Colonic mucosa (tissue), 4 donors: Measurements from ENCODE around the gene TUBB1. TPM values are rescaled to one million over a fixed set of nuclear protein-coding genes. Genes with fewer than 3 reads are reported as not detected.

ENCODE experiments used
- DNase-seq: peaks from one replicate; pipeline ENCODE4 v3.0.0-alpha.2; 2020
- H3K27ac ChIP-seq: fragments of 200-600 bp; one replicate; pipeline ENCODE4 v1.8.0; 2021
- H3K27me3 ChIP-seq: fragments of 200-600 bp; one replicate; pipeline ENCODE4 v1.8.0; 2021
- H3K36me3 ChIP-seq: fragments of 200-600 bp; one replicate; pipeline ENCODE4 v1.8.0; 2021
- H3K4me1 ChIP-seq: fragments of 200-600 bp; one replicate; pipeline ENCODE4 v1.8.0; 2021; ENCODE audit warnings: mild to moderate bottlenecking
- H3K4me3 ChIP-seq: fragments of 200-600 bp; one replicate; pipeline ENCODE4 v1.8.0; 2021
- H3K9ac ChIP-seq, 2 donors: one replicate each; pipeline ENCODE4 v1.7.0; 2013; ENCODE audit warnings: control low read depth in 2 of 2, low read depth in 2 of 2, low read length in 2 of 2
- H3K9me3 ChIP-seq: fragments of 200-600 bp; one replicate; pipeline ENCODE4 v1.8.0; 2021
- intact Hi-C: fragments of 100-400 bp; cut with DNase I; formaldehyde crosslinking; loops from one replicate; pipeline ENCODE4 v1.14.1; 2022
- total RNA-seq, 2 donors: library from RNA; stranded (reverse); fragmentation: NEBNext Ultra II Directional in 1 of 2; extraction: Animal tissue kit (Norgen Biotek cat#: 25700) in 1 of 2; gene quantifications; one replicate each; pipeline ENCODE4 v1.2.1, GENCODE V29; 2021
- TF ChIP-seq, protein P1 (sequence below): fragments of 200-600 bp; IDR thresholded peaks from one replicate; pipeline ENCODE4 v1.8.0; 2022; ENCODE audit warnings: antibody characterized with exemption, mild to moderate bottlenecking
- donor health status: healthy.
- donor health status: DM: no; HTN: no; CAD: no.
- donor health status: DM: no; HTN: no; CAD: no.

TUBB1 gene
- total RNA-seq, 2 donors from 2014 or later: not detected

- Histone ChIP-seq H3K27me3 (no peaks in the 10 kb centered on the region), H3K36me3 (no peaks in the 10 kb centered on the region), H3K9ac (no peak overlapping the region), H3K4me1 (no peaks in the 10 kb centered on the region), H3K4me3 (no peak overlapping the region), H3K27ac (no peak overlapping the region), H3K9me3 (no peaks in the 10 kb centered on the region)
- intact Hi-C loops: no loop called here
- DNase-seq: no peak
- TF ChIP-seq, protein P1, sequence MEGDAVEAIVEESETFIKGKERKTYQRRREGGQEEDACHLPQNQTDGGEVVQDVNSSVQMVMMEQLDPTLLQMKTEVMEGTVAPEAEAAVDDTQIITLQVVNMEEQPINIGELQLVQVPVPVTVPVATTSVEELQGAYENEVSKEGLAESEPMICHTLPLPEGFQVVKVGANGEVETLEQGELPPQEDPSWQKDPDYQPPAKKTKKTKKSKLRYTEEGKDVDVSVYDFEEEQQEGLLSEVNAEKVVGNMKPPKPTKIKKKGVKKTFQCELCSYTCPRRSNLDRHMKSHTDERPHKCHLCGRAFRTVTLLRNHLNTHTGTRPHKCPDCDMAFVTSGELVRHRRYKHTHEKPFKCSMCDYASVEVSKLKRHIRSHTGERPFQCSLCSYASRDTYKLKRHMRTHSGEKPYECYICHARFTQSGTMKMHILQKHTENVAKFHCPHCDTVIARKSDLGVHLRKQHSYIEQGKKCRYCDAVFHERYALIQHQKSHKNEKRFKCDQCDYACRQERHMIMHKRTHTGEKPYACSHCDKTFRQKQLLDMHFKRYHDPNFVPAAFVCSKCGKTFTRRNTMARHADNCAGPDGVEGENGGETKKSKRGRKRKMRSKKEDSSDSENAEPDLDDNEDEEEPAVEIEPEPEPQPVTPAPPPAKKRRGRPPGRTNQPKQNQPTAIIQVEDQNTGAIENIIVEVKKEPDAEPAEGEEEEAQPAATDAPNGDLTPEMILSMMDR: no peak
These were observed 4.4 kb downstream of the TUBB1 start for GRCh38 chr20:59023616-59024015.

GRCh38 chr20:59024111-59024530 is 4.9 kb downstream of the TUBB1 start:
- TF ChIP-seq, protein P1: no peak
- no peaks in the 10 kb centered on the region for H3K27me3 ChIP-seq
- intact Hi-C loops: no loop called here
- no peaks in the 10 kb centered on the region for H3K36me3 ChIP-seq
- no peaks in the 10 kb centered on the region for H3K9me3 ChIP-seq
- H3K4me3 ChIP-seq: no peak overlapping the region
- H3K4me1 ChIP-seq: peaks cover 3% of the 10 kb centered on the region
- no peak overlapping the region for H3K9ac ChIP-seq
- no peak for DNase-seq
- no peak overlapping the region for H3K27ac ChIP-seq

GRCh38 chr20:59025086-59025485 is 5.9 kb downstream of the TUBB1 start:
- Histone ChIP-seq H3K27me3 (no peaks in the 10 kb centered on the region), H3K9ac (no peak overlapping the region), H3K4me3 (no peak overlapping the region), H3K36me3 (no peaks in the 10 kb centered on the region), H3K9me3 (no peaks in the 10 kb centered on the region), H3K27ac (no peak overlapping the region), H3K4me1 (peaks cover 4% of the 10 kb centered on the region)
- intact Hi-C loops: no loop called here
- no peak for DNase-seq
- TF ChIP-seq, protein P1: no peak

DNA sequence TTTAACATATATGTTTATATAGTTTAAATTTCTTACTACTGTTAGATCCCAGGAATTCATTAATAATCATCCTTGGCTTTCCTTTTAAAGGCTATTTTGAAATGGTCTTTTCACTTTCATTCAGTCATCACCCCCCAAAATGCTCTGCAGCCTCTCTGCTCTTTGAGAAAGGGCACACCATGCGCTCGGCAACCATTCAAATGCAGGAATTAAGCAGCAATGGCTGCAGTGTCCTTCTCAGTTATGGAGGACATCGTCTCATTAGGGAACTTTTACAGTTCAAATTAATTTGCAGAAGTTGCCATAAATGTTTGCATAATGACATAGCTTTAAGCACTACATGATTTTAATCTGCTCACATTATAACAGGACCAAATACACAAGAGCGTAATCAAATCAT is 6.3 kb downstream of the TUBB1 start:
- DNase-seq: no peak

DNA sequence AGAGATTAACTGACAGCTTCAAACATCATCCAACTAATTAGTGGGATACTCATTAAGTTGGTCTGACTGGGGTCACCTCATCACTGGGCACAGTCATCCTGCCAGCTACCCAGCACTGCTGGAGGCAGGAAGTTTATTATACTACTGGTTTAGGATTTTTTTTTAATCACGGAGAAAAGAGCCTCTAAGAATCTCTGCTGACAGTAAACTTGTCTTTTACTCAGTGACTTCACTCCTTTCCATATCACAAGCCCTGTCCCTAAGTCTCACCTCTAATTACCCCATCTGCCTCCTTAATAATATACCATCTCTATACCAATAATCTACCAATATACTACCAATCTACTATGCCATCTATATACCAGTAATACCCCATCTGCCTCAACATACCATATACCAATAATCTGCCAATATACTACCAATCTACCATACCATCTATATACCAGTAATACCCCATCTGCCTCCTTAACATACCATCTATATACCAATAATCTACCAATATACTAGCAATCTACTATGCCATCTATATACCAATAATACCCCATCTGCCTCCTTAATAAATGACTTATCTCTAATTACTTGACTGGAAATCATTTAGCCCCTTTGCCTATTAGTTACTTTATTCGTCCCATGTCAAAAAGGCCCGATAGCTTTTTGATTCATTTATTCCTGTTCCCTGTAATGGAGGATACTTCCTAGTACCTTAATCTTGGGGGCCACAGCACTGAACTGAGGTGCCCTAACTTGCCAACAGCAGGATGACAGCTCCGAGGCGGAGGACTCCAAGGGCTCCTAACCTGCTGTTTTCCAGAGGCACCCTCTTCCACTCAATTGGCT is 7.9 kb downstream of the TUBB1 start:
- intact Hi-C loops: no loop called here
- Histone ChIP-seq H3K4me1 (peaks cover 4% of the 10 kb centered on the region), H3K4me3 (no peak overlapping the region), H3K36me3 (no peaks in the 10 kb centered on the region), H3K9me3 (no peaks in the 10 kb centered on the region), H3K27ac (no peak overlapping the region), H3K9ac (no peak overlapping the region), H3K27me3 (no peaks in the 10 kb centered on the region)
- TF ChIP-seq, protein P1: no peak
- no peak for DNase-seq

More for the DNA sequence above, 6.3 kb downstream of the TUBB1 start:
- TF ChIP-seq, protein P1: no peak
- H3K9me3 ChIP-seq: no peaks in the 10 kb centered on the region
- no peak overlapping the region for H3K27ac ChIP-seq
- H3K9ac ChIP-seq: no peak overlapping the region
- no peak overlapping the region for H3K4me3 ChIP-seq
- peaks cover 4% of the 10 kb centered on the region for H3K4me1 ChIP-seq
- H3K27me3 ChIP-seq: no peaks in the 10 kb centered on the region
- intact Hi-C loops: no loop called here
- H3K36me3 ChIP-seq: no peaks in the 10 kb centered on the region
